HepG2 (cell line): Measurements from ENCODE around the gene ARHGAP10. TPM values are rescaled to one million over a fixed set of nuclear protein-coding genes. Genes with fewer than 3 reads are reported as not detected.

Experiments
- ATAC-seq: fragments of 200-7000 bp; cut with Tn5 transposase; 3 replicates; pipeline ENCODE4 v1.9.1; 2020; ENCODE audit warnings: mild to moderate bottlenecking, moderate library complexity
- BruUV-seq: library from RNA; stranded (reverse); fragments of 400-500 nt; replicated peaks from 2 replicates; lab custom pipeline; 2021; lab: Mats Ljungman, UMichigan
- CTCF ChIA-PET: fragments of 300-600 bp; formaldehyde crosslinking; extraction: SDS; loops from one replicate; lab custom pipeline; 2021; ENCODE audit warnings: low total read pairs, inconsistent platforms, low intra/inter-chr PET ratio; lab: Yijun Ruan, JAX
- POLR2A ChIA-PET: fragments of 350-600 bp; sonication (Branson Sonifier 250); formaldehyde crosslinking; loops from one replicate; lab custom pipeline; 2020; ENCODE audit warnings: antibody characterized with exemption, inconsistent platforms; lab: Yijun Ruan, JAX
- DNase-seq: peaks from one replicate; pipeline ENCODE4 v3.0.0-alpha.2; 2015; ENCODE audit warnings: low spot score
- FAIRE-seq: peaks from 3 replicates; lab custom pipeline; 2011; peaks lifted over from hg19 to GRCh38; lab: Jason Lieb, UNC
- H2AFZ ChIP-seq: one replicate; pipeline ENCODE4 v1.6.1; 2011; ENCODE audit warnings: low read length, inconsistent platforms
- H3K27ac ChIP-seq: fragments of 300-600 bp; 3 replicates; pipeline ENCODE4 v1.8.0; 2011; ENCODE audit warnings: mixed run types, mild to moderate bottlenecking, mixed read lengths, low read length, inconsistent platforms; ENCODE audit not compliant: insufficient read depth; ENCODE audit errors: extremely low read length
- H3K27me3 ChIP-seq, 2 experiments: fragments of 200-600 bp in 1 of 2; 2 replicates in 1 of 2; 3 replicates in 1 of 2; pipeline versions ENCODE4 v1.6.0 to v1.8.0; 2011; ENCODE audit warnings: low read length in 2 of 2, mild to moderate bottlenecking in 2 of 2, moderate library complexity in 2 of 2, inconsistent platforms in 1 of 2; ENCODE audit not compliant: insufficient read depth in 2 of 2, control insufficient read depth in 1 of 2
- H3K36me3 ChIP-seq, 2 experiments: fragments of 200-600 bp in 1 of 2; replicated peaks in 1 of 2; 2 replicates in 1 of 2; 3 replicates in 1 of 2; pipeline versions ENCODE4 v1.5.1 to v1.8.0; 2011; ENCODE audit warnings: low read length in 2 of 2, inconsistent platforms in 1 of 2; ENCODE audit not compliant: insufficient read depth in 2 of 2, control insufficient read depth in 1 of 2
- H3K4me1 ChIP-seq: 2 replicates; pipeline ENCODE4 v1.5.1; 2012; ENCODE audit warnings: low read length, inconsistent platforms; ENCODE audit not compliant: insufficient read depth
- H3K4me2 ChIP-seq: 2 replicates; pipeline ENCODE4 v1.6.0; 2011; ENCODE audit warnings: low read depth, low read length, inconsistent platforms
- H3K4me3 ChIP-seq, 3 experiments: fragments of 200-600 bp in 1 of 3; sonication (generic), shearing (Covaris generic) in 1 of 3; replicated peaks in 1 of 3; 2 replicates each; pipeline ENCODE4 v1.5.1; 2011 to 2016; ENCODE audit warnings: low read length in 3 of 3, inconsistent platforms in 2 of 3, low read depth in 2 of 3, mild to moderate bottlenecking in 2 of 3, control low read depth in 1 of 3, mixed read lengths in 1 of 3; ENCODE audit not compliant: insufficient read depth in 1 of 3
- H3K79me2 ChIP-seq: one replicate; pipeline ENCODE4 v1.6.1; 2011; ENCODE audit warnings: low read length, inconsistent platforms; ENCODE audit not compliant: insufficient read depth
- H3K9ac ChIP-seq: 2 replicates; pipeline ENCODE4 v1.6.0; 2011; ENCODE audit warnings: mild to moderate bottlenecking, low read depth, low read length, inconsistent platforms; ENCODE audit not compliant: insufficient read depth
- H3K9me3 ChIP-seq: 2 replicates; pipeline ENCODE4 v1.5.1; 2012; ENCODE audit warnings: mild to moderate bottlenecking, low read length
- H4K20me1 ChIP-seq: 2 replicates; pipeline ENCODE4 v1.6.0; 2011; ENCODE audit warnings: inconsistent platforms, mild to moderate bottlenecking, low read length, moderate library complexity; ENCODE audit not compliant: insufficient read depth
- AKNA ChIP-seq: sonication (generic); formaldehyde crosslinking; IDR thresholded peaks from 2 replicates; pipeline ENCODE4 v1.4.0; 2020; ENCODE audit warnings: missing genetic modification reagents, borderline replicate concordance
- FOXK2 ChIP-seq: fragments of 450-650 bp; IDR thresholded peaks from 2 replicates; pipeline ENCODE4 v1.6.1; 2016
- GPBP1L1 ChIP-seq: sonication (generic); formaldehyde crosslinking; IDR thresholded peaks from 2 replicates; pipeline ENCODE4 v1.5.0; 2020; ENCODE audit warnings: mild to moderate bottlenecking, missing genetic modification reagents
- JARID2 ChIP-seq: sonication (generic); formaldehyde crosslinking; IDR thresholded peaks from 2 replicates; pipeline ENCODE4 v1.8.1; 2023; ENCODE audit warnings: missing genetic modification reagents, inconsistent platforms; ENCODE audit not compliant: insufficient replicate concordance
- MTF2 ChIP-seq: sonication (generic); formaldehyde crosslinking; IDR thresholded peaks from 2 replicates; pipeline ENCODE4 v1.5.0; 2020; ENCODE audit warnings: missing genetic modification reagents, borderline replicate concordance
- NFE2L2 ChIP-seq: fragments of 150-350 bp; IDR thresholded peaks from 2 replicates; pipeline ENCODE4 v1.6.1; 2014; ENCODE audit warnings: low read length
- NFKBIZ ChIP-seq: IDR thresholded peaks from 2 replicates; pipeline ENCODE4 v1.6.1; 2018; ENCODE audit warnings: missing genetic modification reagents, missing compliant biosample characterization
- POLR2AphosphoS5 ChIP-seq: IDR thresholded peaks from 2 replicates; pipeline ENCODE4 v1.6.1; 2012; ENCODE audit warnings: low read depth, low read length
- SP1 ChIP-seq, 2 experiments: fragments of 450-650 bp in 1 of 2; sonication (generic) in 1 of 2; formaldehyde crosslinking in 1 of 2; IDR thresholded peaks; 2 replicates each; pipeline versions ENCODE4 v1.4.0 to v1.6.1; 2016 to 2020; ENCODE audit warnings: missing genetic modification reagents in 1 of 2
- TMF1 ChIP-seq: sonication (generic); formaldehyde crosslinking; IDR thresholded peaks from 2 replicates; pipeline ENCODE4 v1.8.1; 2022; ENCODE audit warnings: low read depth, missing genetic modification reagents
- ZMYM2 ChIP-seq: sonication (generic); formaldehyde crosslinking; IDR thresholded peaks from 2 replicates; pipeline ENCODE4 v1.8.0; 2022; ENCODE audit warnings: mild to moderate bottlenecking, missing genetic modification reagents
- ZMYM4 ChIP-seq: sonication (generic); formaldehyde crosslinking; IDR thresholded peaks from 2 replicates; pipeline ENCODE4 v1.8.1; 2023; ENCODE audit warnings: mild to moderate bottlenecking, missing genetic modification reagents
- ZNF326 ChIP-seq: sonication (generic); formaldehyde crosslinking; IDR thresholded peaks from 2 replicates; pipeline ENCODE4 v1.4.0; 2020; ENCODE audit warnings: missing genetic modification reagents, borderline replicate concordance
- ZNF331 ChIP-seq: sonication (generic); formaldehyde crosslinking; IDR thresholded peaks from 2 replicates; pipeline ENCODE4 v1.4.0; 2020; ENCODE audit warnings: missing genetic modification reagents
- WGBS: methylation state at CpG from one replicate; pipeline ENCODE4 v1.1.6; 2017; ENCODE audit warnings: low lambda C conversion rate; 5-methylcytosine and 5-hydroxymethylcytosine counted together
- in situ Hi-C: cut with HindIII; loops from 2 replicates; pipeline ENCODE4 v1.10.0; 2017; ENCODE audit warnings: low pct_unique_long_range_greater_than_20kb; ENCODE audit not compliant: extremely low pct_ligation_motif_present
- intact Hi-C: fragments of 100-400 bp; cut with micrococcal nuclease; formaldehyde crosslinking; loops from one replicate; pipeline ENCODE4 v1.10.0; 2022; ENCODE audit not compliant: unreplicated experiment
- polyA plus RNA-seq, 8 experiments: library from polyadenylated mRNA; depleted of rRNA in 3 of 8; stranded (reverse) in 7 of 8; unstranded in 1 of 8; fragments of >200 nt; fragmentation: Illumina TruSeq in 4 of 8; extraction: Trizol in 4 of 8; gene quantifications; 2 replicates each; pipeline versions ENCODE4 v1.2.1 to v1.2.3, GENCODE V29; 2011 to 2016; ENCODE audit warnings: low read depth in 4 of 8, missing spikeins in 1 of 8, mixed read lengths in 1 of 8; ENCODE audit not compliant: insufficient read depth in 1 of 8
- total RNA-seq, 5 experiments: library from RNA; depleted of rRNA; stranded (reverse); fragments of >200 nt; fragmentation: Illumina TruSeq; extraction: Trizol; gene quantifications; 2 replicates each; pipeline ENCODE4 v1.2.3, GENCODE V29; 2016; ENCODE audit warnings: low read depth in 1 of 5
- TF ChIP-seq, protein P1 (sequence below): sonication (generic); formaldehyde crosslinking; IDR thresholded peaks from 2 replicates; pipeline ENCODE4 v1.4.0; 2020; ENCODE audit warnings: mild to moderate bottlenecking, missing genetic modification reagents
- TF ChIP-seq, protein P2 (sequence below): sonication (generic); formaldehyde crosslinking; IDR thresholded peaks from 2 replicates; pipeline ENCODE4 v1.4.0; 2020; ENCODE audit warnings: mild to moderate bottlenecking, low read depth, missing genetic modification reagents

ARHGAP10 gene
- total and polyA plus RNA-seq, 2 of the 13 experiments (the other 11 are each of a cell fraction or from before 2014, with no cell fraction given): 0.45 to 1.6 TPM

GRCh38 chr4:147816382-147817254 lies 84.7 kb downstream of the ARHGAP10 start:
- Histone ChIP-seq H3K4me1 (no peaks in the 10 kb centered on the region), H4K20me1 (no peaks in the 10 kb centered on the region), H3K9me3 (no peaks in the 10 kb centered on the region), H3K79me2 (no peaks in the 10 kb centered on the region), H2AFZ (no peak overlapping the region), H3K27me3 (no peaks in the 10 kb centered on the region), H3K4me3 (no peak overlapping the region), H3K4me2 (no peak overlapping the region), H3K9ac (no peak overlapping the region), H3K36me3 (no peaks in the 10 kb centered on the region), H3K27ac (no peak overlapping the region)
- ChIA-PET POLR2A (no interaction called here), CTCF (no interaction called here)
- FAIRE-seq (no peak), ATAC-seq (no peak), DNase-seq (no peak)
- no TSS peak for BruUV-seq
- intact Hi-C loops: no loop called here
- in situ Hi-C loops: no loop called here
- 63% methylated on average over 4 of the region's 4 CpGs for WGBS
- TF ChIP-seq, protein P1, sequence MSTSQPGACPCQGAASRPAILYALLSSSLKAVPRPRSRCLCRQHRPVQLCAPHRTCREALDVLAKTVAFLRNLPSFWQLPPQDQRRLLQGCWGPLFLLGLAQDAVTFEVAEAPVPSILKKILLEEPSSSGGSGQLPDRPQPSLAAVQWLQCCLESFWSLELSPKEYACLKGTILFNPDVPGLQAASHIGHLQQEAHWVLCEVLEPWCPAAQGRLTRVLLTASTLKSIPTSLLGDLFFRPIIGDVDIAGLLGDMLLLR (CRISPR knock-in tag): no peak
- TF ChIP-seq FOXK2 (no peak), JARID2 (no peak), GPBP1L1 (CRISPR knock-in tag) (no peak), ZNF326 (no peak), POLR2AphosphoS5 (no peak), NFE2L2 (no peak), MTF2 (CRISPR knock-in tag) (no peak), TMF1 (CRISPR knock-in tag) (no peak), ZNF331 (CRISPR knock-in tag) (no peak), SP1 (IDR thresholded peaks at IDR 0.05) (no peak), SP1 (CRISPR knock-in tag; IDR thresholded peaks at IDR 0.05) (no peak), ZMYM4 (CRISPR knock-in tag) (no peak), AKNA (CRISPR knock-in tag) (no peak), ZMYM2 (CRISPR knock-in tag) (no peak), NFKBIZ (CRISPR knock-in tag) (no peak)
- TF ChIP-seq, protein P2, sequence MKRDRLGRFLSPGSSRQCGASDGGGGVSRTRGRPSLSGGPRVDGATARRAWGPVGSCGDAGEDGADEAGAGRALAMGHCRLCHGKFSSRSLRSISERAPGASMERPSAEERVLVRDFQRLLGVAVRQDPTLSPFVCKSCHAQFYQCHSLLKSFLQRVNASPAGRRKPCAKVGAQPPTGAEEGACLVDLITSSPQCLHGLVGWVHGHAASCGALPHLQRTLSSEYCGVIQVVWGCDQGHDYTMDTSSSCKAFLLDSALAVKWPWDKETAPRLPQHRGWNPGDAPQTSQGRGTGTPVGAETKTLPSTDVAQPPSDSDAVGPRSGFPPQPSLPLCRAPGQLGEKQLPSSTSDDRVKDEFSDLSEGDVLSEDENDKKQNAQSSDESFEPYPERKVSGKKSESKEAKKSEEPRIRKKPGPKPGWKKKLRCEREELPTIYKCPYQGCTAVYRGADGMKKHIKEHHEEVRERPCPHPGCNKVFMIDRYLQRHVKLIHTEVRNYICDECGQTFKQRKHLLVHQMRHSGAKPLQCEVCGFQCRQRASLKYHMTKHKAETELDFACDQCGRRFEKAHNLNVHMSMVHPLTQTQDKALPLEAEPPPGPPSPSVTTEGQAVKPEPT (CRISPR knock-in tag): no peak
